GM11168 (cell line): ENCODE data around the gene PARD3.

Experiments used
- in situ Hi-C: fragments of 300-500 bp; cut with MboI; formaldehyde crosslinking; loops from one replicate; pipeline ENCODE4 v1.12.0; 2022; ENCODE audit warnings: low sequenced_read_pairs; ENCODE audit not compliant: unreplicated experiment

PARD3 gene

GRCh38 chr10:34602478-34602877 is 212.6 kb downstream of the PARD3 start:
- in situ Hi-C loops, result no loop called here

- in situ Hi-C loops, result no loop called here
Measured at GRCh38 chr10:34601691-34602090, 213.4 kb downstream of the PARD3 start.

GRCh38 chr10:34599026-34599795 is 215.9 kb downstream of the PARD3 start:
- in situ Hi-C loops, result no loop called here

- in situ Hi-C loops, result no loop called here
Measured at GRCh38 chr10:34596351-34596750, 218.7 kb downstream of the PARD3 start.

GRCh38 chr10:34593930-34594329 is 221.2 kb downstream of the PARD3 start:
- in situ Hi-C loops, result no loop called here

- in situ Hi-C loops, result no loop called here
Measured at GRCh38 chr10:34593374-34593890, 221.7 kb downstream of the PARD3 start.

- in situ Hi-C loops, result no loop called here
Measured at GRCh38 chr10:34590793-34591192, 224.3 kb downstream of the PARD3 start.

- in situ Hi-C loops, result no loop called here
Measured at GRCh38 chr10:34589275-34589674, 225.8 kb downstream of the PARD3 start.

GRCh38 chr10:34587680-34588019 is 227.4 kb downstream of the PARD3 start:
- in situ Hi-C loops, result no loop called here

GRCh38 chr10:34587002-34587679 is 228.0 kb downstream of the PARD3 start:
- in situ Hi-C loops, result no loop called here

- in situ Hi-C loops, result no loop called here
Measured at GRCh38 chr10:34585422-34586112, 229.5 kb downstream of the PARD3 start.

GRCh38 chr10:34584164-34584563 is 230.9 kb downstream of the PARD3 start:
- in situ Hi-C loops, result no loop called here

GRCh38 chr10:34581801-34582532 is 233.1 kb downstream of the PARD3 start:
- in situ Hi-C loops, result no loop called here

- in situ Hi-C loops, result no loop called here
Measured at GRCh38 chr10:34580643-34581042, 234.5 kb downstream of the PARD3 start.

GRCh38 chr10:34580214-34580613 is 234.9 kb downstream of the PARD3 start:
- in situ Hi-C loops, result no loop called here

GRCh38 chr10:34578468-34578867 is 236.6 kb downstream of the PARD3 start:
- in situ Hi-C loops, result no loop called here

GRCh38 chr10:34576797-34577196 is 238.3 kb downstream of the PARD3 start:
- in situ Hi-C loops, result no loop called here

- in situ Hi-C loops, result no loop called here
Measured at GRCh38 chr10:34575882-34576281, 239.2 kb downstream of the PARD3 start.

- in situ Hi-C loops, result no loop called here
Measured at GRCh38 chr10:34574353-34574934, 240.7 kb downstream of the PARD3 start.

- in situ Hi-C loops, result no loop called here
Measured at GRCh38 chr10:34570887-34571286, 244.2 kb downstream of the PARD3 start.
